Measurements from ENCODE around the gene MAPK8IP3. TPM values are rescaled to one million over a fixed set of nuclear protein-coding genes. Genes with fewer than 3 reads are reported as not detected.

The MAPK8IP3 gene
- total RNA-seq, 2 experiments from 2014 or later, result 46.5 to 50.7 TPM

DNA sequence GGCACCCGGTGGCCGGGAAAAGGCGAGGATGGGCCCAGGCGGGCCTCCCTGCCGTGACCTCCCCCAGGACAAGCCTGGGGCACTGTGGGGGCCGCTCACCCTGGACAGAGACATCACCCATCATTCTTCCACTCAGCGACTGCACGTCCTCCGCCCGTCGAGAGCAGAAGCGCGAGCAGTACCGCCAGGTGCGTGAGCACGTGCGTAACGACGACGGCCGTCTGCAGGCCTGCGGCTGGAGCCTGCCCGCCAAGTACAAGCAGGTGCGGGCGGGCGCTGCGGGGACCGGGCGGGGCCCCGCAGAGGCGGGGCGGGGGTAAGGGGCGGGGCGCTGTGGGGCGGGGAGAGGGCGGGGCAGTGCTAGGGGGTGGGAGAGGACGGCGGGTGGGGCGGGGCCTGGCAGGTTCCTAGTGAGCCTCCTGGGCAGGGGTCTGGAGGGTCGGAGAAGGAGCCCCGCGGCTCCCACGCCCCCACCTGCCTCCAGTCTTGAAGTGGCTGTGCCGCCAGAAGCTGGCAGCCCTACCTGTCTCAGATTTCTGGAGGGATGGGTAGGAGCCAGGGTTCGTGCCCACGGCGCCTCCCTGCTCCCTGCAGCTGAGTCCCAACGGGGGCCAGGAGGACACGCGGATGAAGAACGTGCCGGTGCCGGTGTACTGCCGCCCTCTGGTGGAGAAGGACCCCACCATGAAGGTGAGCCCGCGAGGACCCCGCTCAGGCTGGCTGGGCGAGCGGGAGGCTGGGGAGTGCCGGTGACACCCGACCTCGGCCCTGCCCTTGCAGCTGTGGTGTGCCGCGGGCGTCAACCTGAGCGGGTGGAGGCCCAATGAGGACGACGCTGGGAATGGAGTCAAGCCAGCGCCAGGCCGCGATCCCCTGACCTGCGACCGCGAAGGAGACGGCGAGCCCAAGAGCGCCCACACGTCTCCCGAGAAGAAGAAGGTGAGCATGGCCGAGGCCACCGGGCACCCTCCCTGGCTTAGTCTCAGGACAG, 57.8 kb downstream of the MAPK8IP3 start:
- no peaks in the 10 kb centered on the region for H3K27me3 Mint-ChIP-seq (ENCODE audit: low read depth)
- DNase-seq, result no peak
- CTCF ChIA-PET, result no interaction called here
- H3K4me3 Mint-ChIP-seq, result no peak overlapping the region
- H3K36me3 Mint-ChIP-seq (ENCODE audit: low read depth), result peaks cover 7% of the 10 kb centered on the region
- H3K9me3 Mint-ChIP-seq, result no peaks in the 10 kb centered on the region
- intact Hi-C loops (cut with micrococcal nuclease), result no loop called here
- H3K27ac Mint-ChIP-seq, result no peak overlapping the region
- no peaks in the 10 kb centered on the region for H3K4me1 Mint-ChIP-seq (ENCODE audit: low read depth)

DNA sequence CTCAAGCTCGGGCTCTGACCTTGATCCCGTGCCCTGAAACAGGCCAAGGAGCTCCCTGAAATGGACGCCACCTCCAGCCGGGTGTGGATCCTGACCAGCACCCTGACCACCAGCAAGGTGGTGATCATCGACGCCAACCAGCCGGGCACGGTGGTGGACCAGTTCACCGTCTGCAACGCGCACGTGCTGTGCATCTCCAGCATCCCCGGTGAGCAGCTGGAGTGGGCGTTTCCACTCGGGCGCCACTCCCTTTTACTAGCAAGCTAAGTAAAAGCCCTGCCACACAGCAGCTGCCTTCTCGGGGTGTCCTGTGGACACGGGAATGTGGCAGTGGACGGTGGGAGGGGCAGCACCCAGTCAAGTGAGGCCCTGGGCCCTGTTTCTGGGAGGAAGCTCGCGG, 59.0 kb downstream of the MAPK8IP3 start:
- H3K4me3 Mint-ChIP-seq, result no peak overlapping the region
- H3K27me3 Mint-ChIP-seq (ENCODE audit: low read depth), result no peaks in the 10 kb centered on the region
- no peak overlapping the region for H3K27ac Mint-ChIP-seq
- CTCF ChIA-PET, result no interaction called here
- DNase-seq, result no peak
- intact Hi-C loops (cut with micrococcal nuclease), result no loop called here
- no peaks in the 10 kb centered on the region for H3K9me3 Mint-ChIP-seq
- H3K4me1 Mint-ChIP-seq (ENCODE audit: low read depth), result no peaks in the 10 kb centered on the region
- peaks cover 7% of the 10 kb centered on the region for H3K36me3 Mint-ChIP-seq (ENCODE audit: low read depth)

DNA sequence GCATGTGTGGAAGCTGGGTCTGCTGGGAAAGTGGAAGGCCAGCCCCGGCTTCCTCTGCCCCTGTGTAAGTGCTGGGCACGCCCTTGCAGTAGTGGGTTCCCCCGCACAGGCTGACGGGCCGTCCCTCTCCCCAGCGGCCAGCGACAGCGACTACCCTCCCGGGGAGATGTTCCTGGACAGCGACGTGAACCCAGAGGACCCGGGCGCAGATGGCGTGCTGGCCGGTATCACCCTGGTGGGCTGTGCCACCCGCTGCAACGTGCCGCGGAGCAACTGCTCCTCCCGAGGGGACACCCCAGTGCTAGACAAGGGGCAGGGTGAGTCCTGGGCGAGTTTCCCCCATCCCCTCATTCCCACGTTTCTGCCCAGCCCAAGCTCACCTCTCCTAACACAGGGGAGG, 59.8 kb downstream of the MAPK8IP3 start:
- no peak overlapping the region for H3K27ac Mint-ChIP-seq

DNA sequence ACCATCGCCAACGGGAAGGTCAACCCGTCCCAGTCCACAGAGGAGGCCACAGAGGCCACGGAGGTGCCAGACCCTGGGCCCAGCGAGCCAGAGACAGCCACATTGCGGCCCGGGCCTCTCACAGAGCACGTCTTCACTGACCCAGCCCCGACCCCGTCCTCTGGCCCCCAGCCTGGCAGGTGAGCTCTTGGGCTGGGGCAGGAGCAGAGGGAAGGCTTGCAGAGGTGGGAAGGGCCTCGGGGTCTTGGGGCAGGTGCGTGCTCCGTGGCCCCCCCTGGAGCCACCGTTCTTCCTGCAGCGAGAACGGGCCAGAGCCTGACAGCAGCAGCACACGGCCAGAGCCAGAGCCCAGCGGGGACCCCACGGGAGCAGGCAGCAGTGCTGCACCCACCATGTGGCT, 60.2 kb downstream of the MAPK8IP3 start:
- no peaks in the 10 kb centered on the region for H3K27me3 Mint-ChIP-seq (ENCODE audit: low read depth)
- intact Hi-C loops (cut with micrococcal nuclease), result no loop called here
- DNase-seq, result no peak
- H3K4me1 Mint-ChIP-seq (ENCODE audit: low read depth), result no peaks in the 10 kb centered on the region
- peaks cover 6% of the 10 kb centered on the region for H3K36me3 Mint-ChIP-seq (ENCODE audit: low read depth)
- H3K27ac Mint-ChIP-seq, result no peak overlapping the region
- no peaks in the 10 kb centered on the region for H3K9me3 Mint-ChIP-seq
- CTCF ChIA-PET, result no interaction called here
- no peak overlapping the region for H3K4me3 Mint-ChIP-seq

More for the DNA sequence above, 59.8 kb downstream of the MAPK8IP3 start:
- CTCF ChIA-PET, result no interaction called here
- peaks cover 7% of the 10 kb centered on the region for H3K36me3 Mint-ChIP-seq (ENCODE audit: low read depth)
- H3K9me3 Mint-ChIP-seq, result no peaks in the 10 kb centered on the region
- H3K4me1 Mint-ChIP-seq (ENCODE audit: low read depth), result no peaks in the 10 kb centered on the region
- H3K27me3 Mint-ChIP-seq (ENCODE audit: low read depth), result no peaks in the 10 kb centered on the region
- DNase-seq, result no peak
- intact Hi-C loops (cut with micrococcal nuclease), result no loop called here
- no peak overlapping the region for H3K4me3 Mint-ChIP-seq

DNA sequence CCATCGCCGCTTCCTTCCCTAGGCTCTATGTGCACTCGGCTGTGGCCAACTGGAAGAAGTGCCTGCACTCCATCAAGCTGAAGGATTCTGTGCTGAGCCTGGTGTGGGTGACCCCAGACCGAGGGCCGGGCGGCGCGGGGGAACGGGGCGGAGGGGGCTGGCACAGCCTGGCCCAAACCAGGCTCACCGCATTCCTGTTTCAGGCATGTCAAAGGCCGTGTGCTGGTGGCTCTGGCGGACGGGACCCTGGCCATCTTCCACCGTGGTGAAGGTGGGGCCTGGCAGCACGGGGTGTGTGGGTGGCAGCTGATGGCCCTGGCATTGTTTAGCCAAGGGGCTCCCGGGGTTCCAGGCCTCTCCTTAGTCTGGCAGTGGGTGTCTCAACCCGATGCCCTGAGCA, 60.7 kb downstream of the MAPK8IP3 start:
- Mint-ChIP-seq H3K4me3 (no peak overlapping the region), H3K9me3 (no peaks in the 10 kb centered on the region), H3K27me3 (ENCODE audit: low read depth) (no peaks in the 10 kb centered on the region), H3K4me1 (ENCODE audit: low read depth) (no peaks in the 10 kb centered on the region), H3K36me3 (ENCODE audit: low read depth) (peaks cover 5% of the 10 kb centered on the region), H3K27ac (no peak overlapping the region)
- intact Hi-C loops (cut with micrococcal nuclease), result no loop called here
- no peak for DNase-seq
- CTCF ChIA-PET, result no interaction called here

DNA sequence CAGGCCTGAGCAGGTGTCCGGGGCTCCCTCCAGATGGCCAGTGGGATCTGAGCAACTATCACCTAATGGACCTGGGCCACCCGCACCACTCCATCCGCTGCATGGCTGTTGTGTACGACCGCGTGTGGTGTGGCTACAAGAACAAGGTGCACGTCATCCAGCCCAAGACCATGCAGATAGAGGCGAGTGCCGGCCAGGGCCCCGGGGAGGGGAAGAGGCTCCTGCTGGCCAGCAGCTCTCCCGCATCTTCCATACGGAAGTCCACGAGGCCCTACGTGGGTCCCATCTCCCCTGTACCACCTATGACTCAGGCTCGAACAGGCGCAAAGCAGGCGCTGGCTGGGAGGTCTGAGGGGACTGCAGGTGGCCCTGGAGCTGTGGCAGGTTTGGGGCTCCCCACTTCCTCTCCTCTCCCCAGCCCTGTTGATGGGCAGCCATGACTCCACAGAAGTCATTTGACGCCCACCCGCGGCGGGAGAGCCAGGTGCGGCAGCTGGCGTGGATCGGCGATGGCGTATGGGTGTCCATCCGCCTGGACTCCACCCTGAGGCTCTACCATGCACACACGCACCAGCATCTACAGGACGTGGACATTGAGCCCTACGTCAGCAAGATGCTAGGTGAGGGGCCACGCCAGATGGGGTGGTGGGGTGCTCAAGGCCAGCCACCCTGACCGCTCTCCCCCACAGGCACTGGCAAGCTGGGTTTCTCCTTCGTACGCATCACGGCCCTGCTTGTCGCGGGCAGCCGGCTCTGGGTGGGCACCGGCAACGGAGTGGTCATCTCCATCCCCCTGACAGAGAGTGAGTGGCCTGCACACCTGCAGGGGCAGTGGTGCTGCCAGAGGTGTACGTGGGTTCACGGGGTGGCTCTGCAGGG, 61.4 kb downstream of the MAPK8IP3 start:
- Mint-ChIP-seq H3K9me3 (no peaks in the 10 kb centered on the region), H3K36me3 (ENCODE audit: low read depth) (peaks cover 12% of the 10 kb centered on the region), H3K4me3 (no peak overlapping the region), H3K27ac (no peak overlapping the region), H3K27me3 (ENCODE audit: low read depth) (no peaks in the 10 kb centered on the region), H3K4me1 (ENCODE audit: low read depth) (no peaks in the 10 kb centered on the region)
- CTCF ChIA-PET, result no interaction called here
- intact Hi-C loops (cut with micrococcal nuclease), result no loop called here
- no peak for DNase-seq

DNA sequence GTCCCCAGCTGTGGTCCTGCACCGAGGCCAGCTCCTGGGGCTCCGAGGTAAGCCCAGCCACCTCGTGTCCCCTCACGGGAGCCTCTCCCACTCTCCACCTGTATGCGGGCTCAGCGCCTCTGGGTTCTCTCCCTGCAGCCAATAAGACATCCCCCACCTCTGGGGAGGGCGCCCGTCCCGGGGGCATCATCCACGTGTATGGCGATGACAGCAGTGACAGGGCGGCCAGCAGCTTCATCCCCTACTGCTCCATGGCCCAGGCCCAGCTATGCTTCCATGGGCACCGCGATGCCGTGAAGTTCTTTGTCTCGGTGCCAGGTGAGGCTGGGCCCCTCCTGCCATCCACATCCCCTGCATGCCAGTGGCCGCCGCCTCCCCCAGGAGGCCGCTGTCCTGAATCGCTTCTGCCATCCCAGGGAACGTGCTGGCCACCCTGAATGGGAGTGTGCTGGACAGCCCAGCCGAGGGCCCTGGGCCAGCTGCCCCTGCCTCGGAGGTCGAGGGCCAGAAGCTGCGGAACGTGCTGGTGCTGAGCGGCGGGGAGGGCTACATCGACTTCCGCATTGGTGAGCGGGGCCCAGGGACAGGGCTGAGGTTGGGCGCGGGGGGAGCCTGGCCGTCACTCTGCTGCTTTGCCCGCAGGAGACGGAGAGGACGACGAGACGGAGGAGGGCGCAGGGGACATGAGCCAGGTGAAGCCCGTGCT, 62.2 kb downstream of the MAPK8IP3 start:
- Mint-ChIP-seq H3K4me3 (no peak overlapping the region), H3K9me3 (no peaks in the 10 kb centered on the region), H3K27ac (peak overlapping the region; percentile 13), H3K4me1 (ENCODE audit: low read depth) (no peaks in the 10 kb centered on the region), H3K27me3 (ENCODE audit: low read depth) (no peaks in the 10 kb centered on the region), H3K36me3 (ENCODE audit: low read depth) (peaks cover 15% of the 10 kb centered on the region)
- CTCF ChIA-PET, result no interaction called here
- intact Hi-C loops (cut with micrococcal nuclease), result no loop called here
- DNase-seq, result no peak

DNA sequence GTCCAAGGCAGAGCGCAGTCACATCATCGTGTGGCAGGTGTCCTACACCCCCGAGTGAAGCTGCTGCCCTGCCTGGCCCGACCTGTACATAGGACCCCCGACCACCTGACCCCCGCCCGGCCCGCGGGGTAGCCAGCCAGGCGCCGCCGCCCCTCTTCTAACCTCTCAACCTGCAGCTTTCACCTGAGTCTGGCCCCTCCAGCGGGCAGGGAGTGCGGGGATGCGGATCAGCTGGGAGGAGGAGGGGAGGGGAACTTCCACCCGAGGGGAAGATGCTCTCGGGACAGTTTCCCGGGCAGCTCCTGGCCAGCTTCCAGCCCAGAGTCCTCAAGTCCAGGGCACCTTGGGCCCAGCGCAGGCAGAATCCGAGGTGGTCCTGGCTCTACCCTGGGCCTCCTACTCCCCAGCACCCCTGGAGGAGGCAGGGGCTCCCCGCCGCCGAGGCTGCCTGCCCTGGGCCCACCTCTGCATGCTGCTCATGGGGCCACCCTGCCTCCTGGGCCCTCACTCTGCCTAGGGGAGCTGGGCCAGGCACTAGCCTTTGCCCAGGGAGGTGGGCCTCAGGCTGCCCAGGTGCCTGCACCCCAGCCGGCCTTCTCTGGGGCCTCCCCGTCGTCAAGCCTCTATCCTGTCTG, 62.9 kb downstream of the MAPK8IP3 start:
- Mint-ChIP-seq H3K27me3 (ENCODE audit: low read depth) (no peaks in the 10 kb centered on the region), H3K27ac (no peak overlapping the region), H3K4me1 (ENCODE audit: low read depth) (peaks cover 1% of the 10 kb centered on the region), H3K9me3 (no peaks in the 10 kb centered on the region), H3K36me3 (ENCODE audit: low read depth) (peaks cover 15% of the 10 kb centered on the region), H3K4me3 (no peak overlapping the region)
- intact Hi-C loops (cut with micrococcal nuclease), result no loop called here
- CTCF ChIA-PET, result no interaction called here
- DNase-seq, result no peak

DNA sequence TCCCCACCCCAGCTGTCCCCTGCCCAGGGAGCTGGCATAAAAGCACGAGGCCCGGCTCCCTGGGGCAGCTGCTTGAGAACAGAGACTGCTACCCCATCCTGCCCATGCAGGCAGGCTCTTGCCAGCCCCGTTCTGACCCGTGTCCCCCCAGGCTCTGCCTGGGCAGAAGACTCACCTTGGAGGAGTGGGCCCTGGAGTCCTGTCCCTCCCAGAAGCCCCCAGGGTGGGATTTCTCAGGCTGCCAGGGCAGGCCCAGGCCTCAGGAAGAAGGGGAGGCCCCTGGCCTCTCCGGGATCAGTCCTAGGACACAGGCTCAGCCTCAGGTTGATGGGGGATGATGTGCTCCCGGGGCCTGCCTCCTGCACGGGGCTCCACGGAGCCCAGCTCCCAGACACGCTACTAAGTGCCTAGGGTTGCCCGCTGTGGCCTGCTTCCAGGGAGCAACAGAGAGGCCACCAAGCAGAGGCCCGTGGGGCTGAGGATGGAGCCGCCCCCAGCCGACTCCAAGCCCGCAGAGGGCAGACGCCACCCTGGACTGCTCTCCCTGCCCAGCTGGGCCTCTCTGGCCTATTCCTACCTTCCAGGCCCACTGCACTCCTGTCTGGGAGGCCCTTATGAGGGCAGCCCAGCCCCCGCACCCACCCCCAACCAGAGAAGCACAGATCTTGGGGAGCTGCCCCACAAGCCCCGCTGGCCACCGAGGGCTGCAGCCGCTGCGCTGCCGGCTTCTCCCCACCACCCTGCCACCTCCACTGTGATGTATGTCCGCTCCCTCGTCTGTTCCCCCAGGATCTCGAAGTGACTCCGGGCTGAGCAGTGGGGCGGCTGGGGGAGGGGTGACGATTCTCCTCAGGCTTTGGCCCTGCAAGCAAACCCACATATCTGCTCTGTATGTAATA, 63.7 kb downstream of the MAPK8IP3 start:
- intact Hi-C loops (cut with micrococcal nuclease), result loop anchor here (5.0 kb wide), 2 partner anchors 173 to 347 kb away; partner anchors contain the start of genes MSRB1 and UQCC4
- no peak for DNase-seq
- CTCF ChIA-PET, result no interaction called here
- H3K27ac Mint-ChIP-seq, result peak overlapping the region; percentile 80
- H3K36me3 Mint-ChIP-seq (ENCODE audit: low read depth), result peaks cover 15% of the 10 kb centered on the region
- H3K9me3 Mint-ChIP-seq, result no peaks in the 10 kb centered on the region
- H3K4me3 Mint-ChIP-seq, result peak overlapping the region; percentile 93
- no peaks in the 10 kb centered on the region for H3K27me3 Mint-ChIP-seq (ENCODE audit: low read depth)
- H3K4me1 Mint-ChIP-seq (ENCODE audit: low read depth), result peaks cover 3% of the 10 kb centered on the region

DNA sequence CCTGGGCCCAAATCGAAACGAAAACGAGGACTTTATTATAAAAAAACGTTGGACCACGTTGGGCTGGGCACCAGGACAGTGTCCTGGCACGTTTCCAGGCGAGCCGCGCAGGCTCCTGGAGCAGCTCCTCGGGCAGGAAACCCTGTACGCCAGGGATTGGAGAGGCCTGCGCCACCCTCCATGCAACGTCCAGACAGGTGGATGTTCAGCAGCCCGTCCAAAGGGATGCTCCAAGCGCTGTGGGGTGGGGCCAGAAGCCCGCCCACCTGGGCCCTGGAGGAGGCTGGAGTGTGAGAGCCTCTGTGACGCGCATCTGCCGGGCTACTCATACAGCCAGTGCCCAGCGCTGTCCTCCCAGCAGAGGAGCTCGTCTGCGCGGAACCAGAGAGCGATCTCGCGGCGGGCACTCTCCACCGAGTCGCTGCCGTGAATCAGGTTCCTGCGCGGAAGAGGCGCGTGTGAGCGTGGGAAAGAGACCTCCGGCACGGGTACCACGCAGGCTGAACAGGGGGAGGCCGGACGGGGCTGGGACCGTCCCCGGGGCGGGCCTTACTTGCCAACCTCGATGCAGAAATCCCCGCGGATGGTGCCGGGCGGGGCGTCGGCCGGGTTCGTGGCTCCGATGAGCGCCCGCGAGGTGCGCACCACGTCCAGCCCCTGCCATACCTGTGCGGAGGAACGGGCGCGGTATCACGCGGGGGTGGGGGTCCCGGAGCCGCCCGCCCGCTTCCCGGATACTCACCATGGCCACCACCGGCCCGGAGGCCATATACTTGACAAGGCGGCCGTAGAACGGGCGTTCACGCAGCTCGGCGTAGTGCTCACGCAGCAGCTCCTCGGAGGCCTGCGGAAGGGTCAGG, 64.6 kb downstream of the MAPK8IP3 start:
- intact Hi-C loops (cut with micrococcal nuclease), result loop anchor here (5.0 kb wide), 2 partner anchors 172 to 348 kb away; partner anchors contain the start of genes MSRB1 and UQCC4

More for the DNA sequence above, 64.6 kb downstream of the MAPK8IP3 start:
- DNase-seq, result peak; percentile 72
- H3K4me3 Mint-ChIP-seq, result peak overlapping the region; percentile 93
- peaks cover 15% of the 10 kb centered on the region for H3K36me3 Mint-ChIP-seq (ENCODE audit: low read depth)
- peak overlapping the region; percentile 80 for H3K27ac Mint-ChIP-seq
- no peaks in the 10 kb centered on the region for H3K9me3 Mint-ChIP-seq
- peaks cover 7% of the 10 kb centered on the region for H3K4me1 Mint-ChIP-seq (ENCODE audit: low read depth)
- CTCF ChIA-PET, result no interaction called here
- no peaks in the 10 kb centered on the region for H3K27me3 Mint-ChIP-seq (ENCODE audit: low read depth)

Measured in activated naive CD4-positive, alpha-beta T cell treated with anti-CD3 and anti-CD28 coated beads for 36 hours (primary cell).